Fibroblast of skin of back (primary cell): Measurements from ENCODE around the gene TSFM.
A peak's percentile ranks its signal among the peaks of the same experiment; 100 is the strongest.

Source experiments
- DNase-seq: peaks from one replicate; pipeline ENCODE4 v3.0.0-alpha.2; 2013

Gene TSFM

DNA sequence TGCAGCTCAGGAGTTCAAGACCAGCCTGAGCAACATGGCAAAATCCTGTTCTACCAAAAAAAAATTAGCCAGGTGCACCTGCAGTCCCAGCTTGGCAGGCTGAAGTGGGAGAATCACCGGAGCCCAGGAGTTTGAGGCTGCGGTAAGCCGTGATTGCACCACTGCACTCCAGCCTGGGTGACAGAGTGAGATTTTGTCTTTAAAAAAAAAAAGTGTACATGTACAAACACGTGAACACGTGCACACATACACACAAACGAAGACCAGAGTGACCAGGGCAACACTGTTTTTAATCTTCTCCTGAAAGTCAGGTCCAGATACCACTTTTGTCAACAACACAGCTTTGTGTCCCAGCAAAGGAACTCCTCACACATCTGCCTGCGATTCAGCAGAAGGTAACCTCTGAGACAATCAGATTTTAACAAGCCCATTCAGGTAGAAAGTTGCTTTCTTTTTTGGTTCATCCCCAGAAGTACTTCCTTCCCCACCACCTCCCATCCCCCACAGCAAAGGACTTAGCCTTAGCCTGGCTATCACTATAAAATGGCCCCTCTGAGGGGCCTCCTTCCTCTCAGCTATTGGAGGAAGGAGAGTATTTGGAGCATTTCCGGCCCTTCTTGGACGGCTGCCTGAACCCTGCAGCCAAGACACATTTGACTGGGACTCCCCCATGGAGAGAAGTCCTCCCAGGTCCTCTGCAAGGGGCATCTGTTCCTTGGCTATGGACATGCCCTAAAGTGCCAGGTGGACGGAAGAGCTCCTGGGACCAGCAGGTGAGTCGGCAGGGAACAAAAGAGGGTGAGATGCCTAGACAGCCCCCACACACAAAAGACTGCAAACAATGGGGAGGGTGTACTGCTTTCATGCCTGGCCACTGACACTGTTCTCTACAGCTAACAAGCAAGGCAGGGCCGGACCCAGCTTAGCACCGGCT, 54.1 kb downstream of the TSFM start:
- DNase-seq, result peak; percentile 96

DNA sequence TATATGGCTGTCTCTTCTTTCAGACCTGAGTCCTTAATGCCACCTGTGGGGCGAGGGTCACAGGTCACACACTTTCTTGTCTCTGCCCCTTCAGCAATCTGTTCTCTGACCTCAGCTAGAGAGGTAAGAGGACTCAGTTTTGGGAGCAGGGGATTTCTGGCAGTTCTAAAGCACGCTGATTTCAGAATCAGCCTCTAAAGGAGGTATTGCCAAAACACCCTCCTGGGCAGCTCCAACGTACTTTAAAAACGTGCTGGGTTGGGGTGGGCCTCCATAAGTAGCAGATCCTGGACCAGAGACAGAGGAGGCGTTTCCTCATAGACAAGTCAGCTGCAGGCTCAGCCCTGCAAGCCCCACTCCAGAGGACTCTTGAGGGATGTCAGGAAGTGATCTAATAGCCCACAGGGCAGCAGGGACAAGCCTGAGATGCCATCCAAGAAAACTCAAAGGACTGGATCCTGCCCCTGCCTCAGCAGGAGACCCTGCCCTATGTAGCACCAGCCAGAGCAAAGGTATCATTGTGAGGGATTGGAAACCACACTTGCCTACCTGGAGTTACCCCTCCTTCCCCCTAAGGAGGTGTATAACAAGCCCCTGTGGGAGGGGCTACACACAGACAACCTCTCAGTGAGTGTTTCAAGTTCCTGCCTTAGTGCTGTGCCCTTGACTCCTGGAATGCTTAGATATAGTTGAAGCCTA, 55.4 kb downstream of the TSFM start:
- peak; percentile 86 for DNase-seq

DNA sequence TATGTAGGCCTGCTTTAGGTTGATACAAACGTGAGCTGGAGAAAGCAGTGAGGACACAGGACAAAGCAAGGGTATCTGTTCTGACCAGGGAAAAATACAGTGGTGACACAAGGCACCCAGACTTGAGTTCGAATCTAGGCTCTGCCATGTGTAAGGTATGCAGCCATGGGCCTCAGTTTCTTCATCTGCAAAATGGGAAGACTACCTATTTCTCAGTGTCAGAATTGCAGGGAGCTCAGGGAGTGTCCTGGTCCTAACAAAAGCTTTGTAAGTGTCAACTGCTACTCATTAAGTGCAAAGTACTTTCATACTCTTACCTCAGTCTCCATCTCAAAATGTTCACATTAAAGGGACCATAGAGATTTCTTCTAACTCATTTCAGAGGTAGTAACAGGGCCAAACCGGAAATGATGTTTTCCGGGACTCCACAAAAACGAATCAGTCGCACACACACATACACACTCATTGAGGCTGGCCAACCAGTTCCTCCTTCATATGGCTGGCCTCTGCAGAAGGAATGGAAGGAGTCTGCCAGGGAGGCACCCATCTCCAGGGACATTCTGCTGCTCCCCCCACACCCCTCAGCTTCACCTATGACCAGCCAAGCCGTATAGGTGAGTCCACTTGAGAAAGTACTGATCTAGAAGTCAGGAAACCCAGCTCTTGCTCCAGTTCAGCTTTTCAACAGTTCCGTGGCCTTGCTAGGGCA, 56.2 kb downstream of the TSFM start:
- peak; percentile 39 for DNase-seq

DNA sequence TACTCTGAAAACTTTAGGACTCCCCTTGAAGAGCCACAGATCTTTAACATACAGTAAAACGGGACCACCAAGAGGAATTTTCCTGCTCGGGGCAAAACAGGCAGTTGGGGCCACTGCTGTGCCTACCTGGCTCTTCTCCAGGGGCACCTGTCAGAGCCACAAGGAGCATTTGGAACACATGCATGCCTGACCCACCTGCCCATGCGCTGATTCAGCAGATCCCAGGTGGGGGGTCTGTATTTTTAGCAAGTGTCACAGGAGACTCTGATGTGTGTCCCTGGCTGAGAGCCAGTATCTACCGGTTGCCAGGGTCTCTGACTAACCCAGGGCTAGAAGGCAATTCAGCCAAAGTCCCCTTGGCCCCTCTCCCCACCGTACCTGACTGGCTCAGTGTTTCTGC, 57.4 kb downstream of the TSFM start:
- no peak for DNase-seq

DNA sequence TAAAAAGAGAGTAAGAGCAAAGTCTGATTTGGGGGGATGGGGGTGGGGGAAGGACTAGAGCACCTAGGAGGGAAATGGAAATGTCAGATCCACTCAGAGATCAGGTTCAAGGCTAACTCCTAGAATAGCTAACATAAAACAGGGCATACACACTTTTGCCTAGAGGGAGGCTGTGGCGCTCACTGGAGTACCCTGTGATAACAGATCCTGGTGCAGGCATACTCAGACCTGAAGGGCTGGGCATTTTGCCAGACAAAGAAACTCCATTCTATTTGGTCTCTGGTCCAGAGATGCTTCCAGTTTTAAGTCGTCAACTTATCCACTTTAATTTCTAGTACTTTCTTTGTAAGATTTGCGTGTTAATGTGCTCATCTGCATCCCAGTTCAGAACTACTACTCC, 58.1 kb downstream of the TSFM start:
- no peak for DNase-seq

- DNase-seq, result no peak
These were observed 58.9 kb downstream of the TSFM start for GRCh38 chr12:57841445-57841844.

DNA sequence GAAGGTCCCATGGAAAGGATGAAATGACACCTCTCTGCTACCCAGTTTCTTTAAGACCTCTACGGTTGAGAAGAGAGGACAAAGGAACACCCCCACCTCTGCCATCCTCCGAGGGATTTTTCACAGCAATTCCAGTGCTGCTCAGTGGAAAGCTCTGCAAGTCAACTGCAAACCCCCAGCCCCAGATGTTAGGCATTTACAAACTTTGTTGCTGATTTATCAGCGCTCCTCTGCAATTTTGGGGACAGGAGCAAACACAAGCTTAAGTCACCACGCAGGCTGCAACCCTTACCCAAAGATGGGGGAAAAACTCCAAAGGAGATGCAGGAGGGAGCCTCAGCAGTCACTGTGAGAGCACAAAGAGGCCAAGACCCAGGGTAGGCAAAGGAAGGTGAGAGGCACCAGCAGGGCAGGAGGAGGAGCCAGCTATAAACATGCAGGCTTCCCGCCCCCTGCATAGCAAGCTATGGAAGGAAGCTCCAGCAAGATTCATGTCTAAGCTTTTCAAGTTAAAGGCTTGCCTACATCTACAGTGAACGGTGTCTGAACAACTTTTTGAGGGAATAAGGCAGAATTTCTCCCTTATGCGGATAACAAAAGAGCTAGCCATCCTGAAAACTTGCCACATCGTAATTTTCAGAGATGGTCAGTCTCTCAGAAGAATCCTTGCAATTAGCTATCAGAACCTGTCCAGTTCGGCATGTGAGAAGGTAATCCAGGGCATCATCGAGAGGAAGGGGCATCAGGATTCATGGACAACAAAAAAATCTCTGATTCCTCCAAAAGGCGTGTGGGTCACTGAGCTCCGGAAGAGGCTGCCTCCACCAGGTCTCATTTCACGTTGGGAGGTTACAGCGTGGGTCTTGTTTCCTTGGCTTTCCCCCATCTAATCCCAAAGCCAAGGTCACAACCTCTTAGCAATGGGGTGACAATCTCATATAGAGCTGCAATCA, 60.0 kb downstream of the TSFM start:
- DNase-seq, result no peak

GRCh38 chr12:57844709-57845477, 62.3 kb downstream of the TSFM start:
- DNase-seq, result peak; percentile 81

DNA sequence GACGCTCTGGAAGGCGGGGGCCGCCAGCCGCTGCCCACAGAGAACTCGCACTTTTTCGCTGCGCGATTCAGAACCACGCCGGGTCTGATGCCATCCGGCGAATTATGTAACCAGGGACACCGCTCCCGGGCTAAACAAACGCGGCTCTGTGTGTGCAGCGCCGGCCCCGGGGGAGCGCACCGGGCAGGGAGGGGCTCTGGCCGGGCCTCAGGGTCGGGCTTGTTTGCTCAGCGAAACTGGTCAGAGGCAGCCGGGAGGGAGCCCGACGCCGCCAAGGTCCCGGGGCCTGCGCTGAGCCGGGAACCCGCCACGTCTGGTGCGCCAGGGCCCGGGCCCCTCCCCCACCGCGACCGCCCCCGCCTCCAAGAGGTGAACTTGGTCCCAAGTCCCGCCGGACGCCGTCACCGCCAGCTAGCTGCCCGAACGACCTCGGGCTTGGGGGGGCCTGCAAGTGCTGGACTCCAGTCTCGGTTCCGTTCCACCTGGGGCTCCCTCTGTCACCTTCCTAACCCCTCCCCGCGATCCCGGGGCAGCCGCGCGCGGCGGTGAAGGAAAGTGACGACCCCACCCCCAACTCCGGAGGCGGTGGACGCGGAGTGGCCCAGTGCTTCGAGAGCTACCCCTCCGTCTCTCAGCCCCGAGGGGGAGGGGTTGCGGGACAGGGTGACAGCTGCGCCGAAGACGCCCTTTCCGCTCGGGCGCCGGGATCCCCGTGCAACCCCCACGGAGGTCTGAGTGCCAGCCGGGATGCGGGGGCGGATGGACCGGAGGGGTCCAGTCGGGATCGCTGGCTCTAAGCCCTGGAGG, 63.1 kb downstream of the TSFM start:
- peak; percentile 62 for DNase-seq

DNA sequence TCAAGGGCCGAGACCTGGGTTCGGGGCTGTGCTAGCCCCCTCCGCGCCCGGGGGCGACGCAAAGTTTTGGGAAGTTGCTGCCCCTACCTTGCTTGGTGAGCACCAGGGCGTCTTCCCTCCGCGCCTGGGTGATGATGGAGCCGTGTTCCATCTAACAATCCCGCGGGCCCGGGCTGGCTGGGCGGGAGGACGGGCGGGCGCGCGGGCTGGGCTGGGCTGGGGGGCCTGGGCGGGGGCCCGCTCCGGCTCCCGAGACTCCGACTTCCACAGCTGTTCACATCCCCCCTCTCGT, 63.6 kb downstream of the TSFM start:
- no peak for DNase-seq

DNA sequence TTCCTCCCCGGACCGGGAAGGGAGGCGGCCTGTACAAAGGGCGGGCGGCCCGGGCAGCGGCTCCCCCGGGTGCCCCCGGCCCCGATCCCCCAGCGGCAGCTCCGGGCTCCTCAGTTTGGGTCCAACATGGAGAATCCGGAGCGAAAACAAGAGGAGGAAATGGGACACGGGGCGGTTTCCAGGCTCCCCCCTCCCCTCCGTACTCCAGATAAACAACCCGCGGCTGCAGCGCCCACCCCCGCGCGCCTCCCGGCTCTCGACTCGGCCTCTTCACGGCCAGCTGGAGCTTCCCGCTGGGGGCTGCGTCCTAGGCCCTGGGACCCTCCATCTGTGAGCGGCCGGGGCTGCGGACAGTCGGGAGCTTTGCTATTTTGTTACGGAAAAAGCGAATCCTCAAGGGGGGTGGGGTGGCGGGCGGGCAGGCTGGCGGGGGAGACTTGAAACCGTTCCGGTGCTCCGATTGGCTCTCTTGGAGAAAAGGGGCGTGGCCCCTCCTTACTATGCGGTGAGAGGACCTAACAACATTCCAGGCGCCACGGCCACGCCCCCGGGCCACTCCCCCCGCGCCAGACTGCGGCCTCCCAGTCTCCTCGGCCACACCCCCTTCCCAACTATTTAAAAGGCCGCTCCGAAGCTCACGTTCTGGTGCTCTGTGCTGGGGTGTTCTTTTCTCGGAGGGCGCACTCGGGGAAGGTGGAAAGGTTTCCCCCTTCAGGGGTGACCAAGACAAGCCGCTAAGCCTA, 64.2 kb downstream of the TSFM start, which contains the start of gene CTDSP2:
Gene CTDSP2, minus strand, starts transcription at position 153 of the 743 bp plus-strand sequence. CDS start 294 bp downstream, outside the sequence.
- DNase-seq, result peak; percentile 98
